ENCODE data around the gene CENPW. TPM values are rescaled to one million over a fixed set of nuclear protein-coding genes. Genes with fewer than 3 reads are reported as not detected.
A peak's percentile ranks its signal among the peaks of the same experiment; 100 is the strongest.

CENPW gene
- polyA plus RNA-seq, 4 donors, result 6.3 to 33.5 (median 9.6) TPM

DNA sequence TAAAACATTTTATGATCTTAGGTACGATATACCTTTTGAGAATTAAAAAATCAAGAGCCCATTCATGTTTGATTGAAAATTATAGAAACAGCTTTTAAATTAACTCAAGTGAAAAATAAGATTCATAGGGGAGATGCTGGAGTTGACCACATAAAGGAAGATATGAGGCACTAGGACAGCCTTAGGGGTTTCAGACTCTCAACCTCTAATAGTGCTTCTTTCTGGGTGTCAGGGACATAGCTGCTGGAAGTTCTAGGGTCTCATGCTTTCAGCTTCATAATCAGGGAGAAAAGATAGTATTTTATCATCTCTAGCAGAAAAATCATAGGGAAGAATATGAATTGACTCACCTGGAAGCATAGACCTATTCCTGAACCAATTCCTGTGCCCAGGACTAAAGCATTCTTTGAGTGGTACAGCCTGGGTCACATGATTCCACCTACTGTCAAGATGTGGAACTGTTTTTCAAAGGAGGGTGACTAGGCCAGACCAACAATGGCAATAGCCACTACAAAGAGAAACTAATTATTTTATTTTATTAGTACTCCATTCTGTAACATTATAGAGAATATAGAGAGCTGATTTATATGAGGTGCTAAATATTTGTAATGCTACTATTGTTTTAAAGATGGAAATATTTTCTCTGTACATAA, 27.8 kb upstream of the CENPW start:
- H3K27ac ChIP-seq (ENCODE audit: low read depth in 1 of 3, low read length in 2 of 3), result no peak overlapping the region
- H3K4me1 ChIP-seq (ENCODE audit: control insufficient read depth in 3 of 3, insufficient read depth in 2 of 3, low read depth in 1 of 3, low read length in 2 of 3), result no peaks in the 10 kb centered on the region
- no peak for FAIRE-seq
- WGBS, 3 donors, result 88 to 97% (median 92%) methylated on average over 1 of the region's 1 CpG
- no peaks in the 10 kb centered on the region for H3K9me3 ChIP-seq (ENCODE audit: control insufficient read depth in 2 of 2, insufficient read depth in 1 of 2, low read depth in 1 of 2, low read length in 1 of 2)
- DNase-seq, result peak; percentile 12 to 46
- H3K27me3 ChIP-seq (ENCODE audit: control insufficient read depth in 3 of 3, insufficient read depth in 3 of 3, low read length in 3 of 3), result no peaks in the 10 kb centered on the region
- H3K4me3 ChIP-seq (ENCODE audit: low read depth in 1 of 3, low read length in 3 of 3), result no peak overlapping the region
- H3K36me3 ChIP-seq (ENCODE audit: control insufficient read depth in 3 of 3, insufficient read depth in 2 of 3, low read depth in 1 of 3, low read length in 3 of 3), result no peaks in the 10 kb centered on the region

DNA sequence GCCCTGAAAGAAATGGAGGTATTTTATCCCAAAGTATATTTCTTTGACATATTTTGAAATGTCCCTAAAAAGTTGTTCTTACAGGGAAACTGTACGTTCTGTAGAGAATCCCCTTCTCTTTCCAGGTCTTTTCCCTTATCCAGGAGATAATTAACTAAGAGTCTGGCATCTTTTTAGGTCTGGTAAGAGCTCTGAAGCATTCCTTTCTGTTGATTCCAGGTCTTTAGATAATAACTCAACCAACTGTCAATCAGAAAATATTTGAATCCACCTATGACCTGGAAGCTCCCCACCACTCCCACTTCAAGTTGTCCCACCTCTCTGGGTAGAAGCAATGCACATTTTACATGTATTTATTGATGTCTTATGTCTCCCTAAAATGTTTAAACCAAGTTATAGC, 26.0 kb upstream of the CENPW start:
- no peaks in the 10 kb centered on the region for H3K9me3 ChIP-seq (ENCODE audit: control insufficient read depth in 2 of 2, insufficient read depth in 1 of 2, low read depth in 1 of 2, low read length in 1 of 2)
- FAIRE-seq (no peak), DNase-seq (no peak)
- H3K36me3 ChIP-seq (ENCODE audit: control insufficient read depth in 3 of 3, insufficient read depth in 2 of 3, low read depth in 1 of 3, low read length in 3 of 3), result no peaks in the 10 kb centered on the region
- H3K27ac ChIP-seq (ENCODE audit: low read depth in 1 of 3, low read length in 2 of 3), result no peak overlapping the region
- H3K4me1 ChIP-seq (ENCODE audit: control insufficient read depth in 3 of 3, insufficient read depth in 2 of 3, low read depth in 1 of 3, low read length in 2 of 3), result no peaks in the 10 kb centered on the region
- no peak overlapping the region for H3K4me3 ChIP-seq (ENCODE audit: low read depth in 1 of 3, low read length in 3 of 3)
- no peaks in the 10 kb centered on the region for H3K27me3 ChIP-seq (ENCODE audit: control insufficient read depth in 3 of 3, insufficient read depth in 3 of 3, low read length in 3 of 3)
- WGBS, 3 donors, result 77 to 89% (median 83%) methylated on average over 1 of the region's 1 CpG

DNA sequence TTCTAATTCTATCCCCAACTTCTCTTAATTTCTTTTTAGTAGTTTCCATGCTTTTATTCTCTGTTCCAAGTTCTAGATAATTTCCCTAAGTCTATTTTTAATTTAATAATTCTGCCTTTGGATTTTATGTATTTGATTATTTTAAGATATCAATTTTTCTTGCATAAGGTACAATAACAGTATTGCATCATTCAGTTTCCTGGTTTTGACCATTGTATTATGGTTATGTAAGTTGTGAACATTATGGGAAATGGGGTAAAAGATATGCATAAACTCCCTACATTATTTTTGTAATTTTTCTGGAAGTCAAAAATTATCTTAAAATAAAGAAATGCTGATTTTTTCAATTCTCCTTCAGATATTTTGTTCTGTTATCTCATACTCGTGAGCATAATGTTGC, 21.1 kb upstream of the CENPW start:
- DNase-seq (no peak), FAIRE-seq (peak; percentile 26)
- Histone ChIP-seq H3K36me3 (ENCODE audit: control insufficient read depth in 3 of 3, insufficient read depth in 2 of 3, low read depth in 1 of 3, low read length in 3 of 3) (no peaks in the 10 kb centered on the region), H3K4me3 (ENCODE audit: low read depth in 1 of 3, low read length in 3 of 3) (no peak overlapping the region), H3K27ac (ENCODE audit: low read depth in 1 of 3, low read length in 2 of 3) (no peak overlapping the region), H3K9me3 (ENCODE audit: control insufficient read depth in 2 of 2, insufficient read depth in 1 of 2, low read depth in 1 of 2, low read length in 1 of 2) (no peaks in the 10 kb centered on the region), H3K4me1 (ENCODE audit: control insufficient read depth in 3 of 3, insufficient read depth in 2 of 3, low read depth in 1 of 3, low read length in 2 of 3) (no peaks in the 10 kb centered on the region), H3K27me3 (ENCODE audit: control insufficient read depth in 3 of 3, insufficient read depth in 3 of 3, low read length in 3 of 3) (no peaks in the 10 kb centered on the region)
- 63 to 94% (median 93%) methylated on average over 1 of the region's 1 CpG for WGBS, 3 donors

DNA sequence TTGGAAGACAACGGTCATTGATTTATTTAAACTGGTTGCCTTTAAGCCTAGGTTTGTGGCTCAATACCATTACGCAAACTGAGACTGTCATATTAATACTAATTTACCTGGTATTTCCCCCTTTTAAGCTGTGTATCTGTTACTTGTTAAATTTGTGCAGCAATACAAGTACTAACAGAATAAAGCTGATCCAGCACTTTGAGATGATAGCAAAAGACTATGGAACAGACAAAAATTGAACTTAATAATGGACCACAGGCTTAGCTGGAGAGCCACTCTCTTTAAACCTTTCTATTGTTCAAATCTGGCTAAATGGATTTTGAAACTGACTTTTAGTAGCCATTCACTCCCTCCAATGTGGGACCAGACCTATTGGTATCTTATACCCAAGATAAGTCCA, 6.2 kb upstream of the CENPW start:
- WGBS, 3 donors, result 91 to 98% (median 94%) methylated on average over 2 of the region's 2 CpGs
- DNase-seq (no peak), FAIRE-seq (no peak)
- no peaks in the 10 kb centered on the region for H3K4me1 ChIP-seq (ENCODE audit: control insufficient read depth in 3 of 3, insufficient read depth in 2 of 3, low read depth in 1 of 3, low read length in 2 of 3)
- no peaks in the 10 kb centered on the region for H3K36me3 ChIP-seq (ENCODE audit: control insufficient read depth in 3 of 3, insufficient read depth in 2 of 3, low read depth in 1 of 3, low read length in 3 of 3)
- no peaks in the 10 kb centered on the region for H3K27me3 ChIP-seq (ENCODE audit: control insufficient read depth in 3 of 3, insufficient read depth in 3 of 3, low read length in 3 of 3)
- no peaks in the 10 kb centered on the region for H3K9me3 ChIP-seq (ENCODE audit: control insufficient read depth in 2 of 2, insufficient read depth in 1 of 2, low read depth in 1 of 2, low read length in 1 of 2)
- H3K4me3 ChIP-seq (ENCODE audit: low read depth in 1 of 3, low read length in 3 of 3), result no peak overlapping the region
- H3K27ac ChIP-seq (ENCODE audit: low read depth in 1 of 3, low read length in 2 of 3), result no peak overlapping the region

DNA sequence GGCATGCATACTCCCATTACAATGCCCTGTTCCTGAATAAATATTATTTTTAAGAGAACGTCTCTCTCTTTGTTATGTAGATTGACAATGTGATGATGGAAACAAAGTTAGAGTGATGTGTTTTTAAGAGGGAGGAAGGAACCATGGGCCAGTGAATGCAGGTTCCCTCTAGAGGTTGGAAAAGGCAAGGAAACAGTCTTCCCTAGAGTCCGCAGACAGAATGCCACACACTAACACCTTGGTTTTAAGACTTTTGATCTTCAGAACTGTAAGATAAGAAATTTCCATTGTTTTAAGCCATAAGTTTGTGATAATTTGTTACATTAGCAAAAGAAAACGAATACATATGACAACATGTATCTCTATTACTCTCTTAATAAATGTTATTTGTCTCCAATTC, 4.7 kb upstream of the CENPW start:
- H3K4me3 ChIP-seq (ENCODE audit: low read depth in 1 of 3, low read length in 3 of 3), result no peak overlapping the region
- no peak overlapping the region for H3K27ac ChIP-seq (ENCODE audit: low read depth in 1 of 3, low read length in 2 of 3)
- no peaks in the 10 kb centered on the region for H3K27me3 ChIP-seq (ENCODE audit: control insufficient read depth in 3 of 3, insufficient read depth in 3 of 3, low read length in 3 of 3)
- H3K9me3 ChIP-seq (ENCODE audit: control insufficient read depth in 2 of 2, insufficient read depth in 1 of 2, low read depth in 1 of 2, low read length in 1 of 2), result no peaks in the 10 kb centered on the region
- H3K4me1 ChIP-seq (ENCODE audit: control insufficient read depth in 3 of 3, insufficient read depth in 2 of 3, low read depth in 1 of 3, low read length in 2 of 3), result no peaks in the 10 kb centered on the region
- FAIRE-seq (no peak), DNase-seq (no peak)
- H3K36me3 ChIP-seq (ENCODE audit: control insufficient read depth in 3 of 3, insufficient read depth in 2 of 3, low read depth in 1 of 3, low read length in 3 of 3), result no peaks in the 10 kb centered on the region
- WGBS, 3 donors, result 61 to 75% (median 69%) methylated on average over 3 of the region's 3 CpGs

DNA sequence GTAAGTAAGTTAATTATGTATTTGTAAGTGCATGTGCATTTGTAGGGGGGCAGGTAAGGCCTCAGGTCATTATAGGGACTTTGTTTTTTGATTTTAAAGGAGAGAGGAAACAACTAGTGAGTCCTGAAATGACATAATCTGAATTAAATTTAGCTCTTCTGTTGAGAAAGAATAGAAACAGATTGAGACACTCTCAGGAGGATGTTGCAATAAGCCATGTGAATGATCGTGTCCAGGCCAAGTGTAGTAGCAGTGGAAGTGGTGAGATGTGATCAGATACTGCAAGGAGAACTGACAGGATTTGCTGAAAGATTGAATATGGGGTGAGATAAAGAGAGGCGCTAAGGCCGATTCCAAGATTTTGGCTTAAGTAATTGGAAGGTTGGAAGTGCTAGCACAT, 2.6 kb upstream of the CENPW start:
- FAIRE-seq (no peak), DNase-seq (peak in 1 of 2 donors; percentile 5)
- WGBS, 3 donors, result 70 to 80% (median 75%) methylated on average over 3 of the region's 3 CpGs
- no peaks in the 10 kb centered on the region for H3K9me3 ChIP-seq (ENCODE audit: control insufficient read depth in 2 of 2, insufficient read depth in 1 of 2, low read depth in 1 of 2, low read length in 1 of 2)
- H3K27me3 ChIP-seq (ENCODE audit: control insufficient read depth in 3 of 3, insufficient read depth in 3 of 3, low read length in 3 of 3), result no peaks in the 10 kb centered on the region
- no peaks in the 10 kb centered on the region for H3K36me3 ChIP-seq (ENCODE audit: control insufficient read depth in 3 of 3, insufficient read depth in 2 of 3, low read depth in 1 of 3, low read length in 3 of 3)
- H3K27ac ChIP-seq (ENCODE audit: low read depth in 1 of 3, low read length in 2 of 3), result no peak overlapping the region
- H3K4me1 ChIP-seq (ENCODE audit: control insufficient read depth in 3 of 3, insufficient read depth in 2 of 3, low read depth in 1 of 3, low read length in 2 of 3), result peaks cover 4 to 7% (median 5%) of the 10 kb centered on the region in 3 donors
- H3K4me3 ChIP-seq (ENCODE audit: low read depth in 1 of 3, low read length in 3 of 3), result no peak overlapping the region

DNA sequence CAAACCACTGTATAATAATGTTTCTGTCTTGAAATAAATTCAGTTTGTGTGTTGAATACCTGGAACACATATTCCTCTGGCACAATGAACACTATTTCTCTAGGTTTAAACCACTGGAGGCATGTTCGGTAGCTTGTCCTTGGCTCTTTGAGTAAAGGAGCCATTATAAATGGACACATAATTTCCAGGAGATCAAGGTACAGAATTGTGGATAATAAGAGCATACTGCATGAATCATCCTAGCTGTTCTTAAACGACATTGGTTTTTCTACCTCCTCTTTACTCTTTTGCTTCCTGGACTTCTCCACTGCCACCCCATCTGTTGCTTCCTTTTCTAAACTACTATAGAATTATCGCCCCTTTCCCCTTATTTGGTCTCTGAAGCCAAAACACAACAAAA, 1.2 kb downstream of the CENPW start:
- FAIRE-seq (no peak), DNase-seq (peak; percentile 14 to 54)
- WGBS, 3 donors, result 30 to 51% (median 41%) methylated on average over 3 of the region's 3 CpGs
- no peak overlapping the region for H3K27ac ChIP-seq (ENCODE audit: low read depth in 1 of 3, low read length in 2 of 3)
- H3K4me1 ChIP-seq (ENCODE audit: control insufficient read depth in 3 of 3, insufficient read depth in 2 of 3, low read depth in 1 of 3, low read length in 2 of 3), result peaks cover 4 to 7% (median 5%) of the 10 kb centered on the region in 3 donors
- H3K36me3 ChIP-seq (ENCODE audit: control insufficient read depth in 3 of 3, insufficient read depth in 2 of 3, low read depth in 1 of 3, low read length in 3 of 3), result no peaks in the 10 kb centered on the region
- H3K4me3 ChIP-seq (ENCODE audit: low read depth in 1 of 3, low read length in 3 of 3), result peak overlapping the region in 1 of 3 donors; percentile 91
- H3K27me3 ChIP-seq (ENCODE audit: control insufficient read depth in 3 of 3, insufficient read depth in 3 of 3, low read length in 3 of 3), result no peaks in the 10 kb centered on the region
- no peaks in the 10 kb centered on the region for H3K9me3 ChIP-seq (ENCODE audit: control insufficient read depth in 2 of 2, insufficient read depth in 1 of 2, low read depth in 1 of 2, low read length in 1 of 2)

DNA sequence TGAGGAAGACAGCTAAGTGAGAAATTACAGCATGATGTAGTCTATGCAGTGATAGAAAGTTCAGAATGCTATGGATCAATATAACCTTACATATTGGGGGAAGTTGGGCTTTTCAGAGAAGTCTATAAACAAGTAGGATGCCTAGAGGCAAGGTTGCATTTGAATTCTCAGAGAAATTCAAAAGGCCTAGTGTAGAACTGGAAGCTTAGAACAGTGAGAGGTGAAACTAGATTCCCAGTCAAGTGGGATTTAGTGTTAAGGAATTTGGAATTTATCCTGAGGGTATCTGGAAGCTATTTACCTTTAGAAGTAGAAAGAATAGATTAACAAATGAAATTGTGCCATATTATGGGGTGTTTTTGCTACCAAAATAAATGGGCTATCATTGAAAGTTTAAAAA, 4.3 kb downstream of the CENPW start:
- DNase-seq (no peak), FAIRE-seq (no peak)
- H3K27ac ChIP-seq (ENCODE audit: low read depth in 1 of 3, low read length in 2 of 3), result no peak overlapping the region
- peaks cover 4 to 7% (median 5%) of the 10 kb centered on the region in 3 donors for H3K4me1 ChIP-seq (ENCODE audit: control insufficient read depth in 3 of 3, insufficient read depth in 2 of 3, low read depth in 1 of 3, low read length in 2 of 3)
- no peaks in the 10 kb centered on the region for H3K27me3 ChIP-seq (ENCODE audit: control insufficient read depth in 3 of 3, insufficient read depth in 3 of 3, low read length in 3 of 3)
- no peak overlapping the region for H3K4me3 ChIP-seq (ENCODE audit: low read depth in 1 of 3, low read length in 3 of 3)
- H3K9me3 ChIP-seq (ENCODE audit: control insufficient read depth in 2 of 2, insufficient read depth in 1 of 2, low read depth in 1 of 2, low read length in 1 of 2), result no peaks in the 10 kb centered on the region
- no peaks in the 10 kb centered on the region for H3K36me3 ChIP-seq (ENCODE audit: control insufficient read depth in 3 of 3, insufficient read depth in 2 of 3, low read depth in 1 of 3, low read length in 3 of 3)

DNA sequence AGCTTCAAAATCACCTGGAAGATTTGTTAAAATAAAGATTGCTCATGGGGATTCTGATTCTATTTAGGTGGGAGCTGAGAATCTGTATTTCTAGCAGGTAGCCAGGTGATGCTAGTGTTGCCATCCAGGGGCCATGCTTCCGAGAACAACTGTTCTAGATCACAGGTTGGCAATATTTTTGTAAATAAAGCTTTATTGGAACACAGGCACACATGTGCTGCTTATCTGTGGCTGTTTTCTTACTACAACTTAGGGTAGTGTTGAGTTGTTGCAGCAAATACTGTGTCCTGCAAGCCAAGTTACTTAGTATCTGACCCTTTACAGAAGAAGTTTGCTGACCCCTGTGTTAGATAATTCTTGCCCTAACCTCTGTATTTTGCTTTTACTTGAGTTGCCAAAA, 12.0 kb downstream of the CENPW start:
- Histone ChIP-seq H3K4me1 (ENCODE audit: control insufficient read depth in 3 of 3, insufficient read depth in 2 of 3, low read depth in 1 of 3, low read length in 2 of 3) (no peaks in the 10 kb centered on the region), H3K9me3 (ENCODE audit: control insufficient read depth in 2 of 2, insufficient read depth in 1 of 2, low read depth in 1 of 2, low read length in 1 of 2) (no peaks in the 10 kb centered on the region), H3K36me3 (ENCODE audit: control insufficient read depth in 3 of 3, insufficient read depth in 2 of 3, low read depth in 1 of 3, low read length in 3 of 3) (no peaks in the 10 kb centered on the region), H3K27ac (ENCODE audit: low read depth in 1 of 3, low read length in 2 of 3) (no peak overlapping the region), H3K27me3 (ENCODE audit: control insufficient read depth in 3 of 3, insufficient read depth in 3 of 3, low read length in 3 of 3) (no peaks in the 10 kb centered on the region), H3K4me3 (ENCODE audit: low read depth in 1 of 3, low read length in 3 of 3) (no peak overlapping the region)
- no peak for FAIRE-seq
- DNase-seq, result no peak
- WGBS, 3 donors, result 95 to 100% (median 97%) methylated on average over 1 of the region's 1 CpG

All from small intestine (tissue), 7 donors.